Transverse colon (tissue), 3 donors: ENCODE data around the gene REV1.

ENCODE experiments used
- EP300 ChIP-seq: sonication (generic); formaldehyde crosslinking; IDR thresholded peaks from one replicate; pipeline ENCODE4 v1.6.1; 2017; ENCODE audit warnings: antibody characterized with exemption, low read depth
- TF ChIP-seq, protein P1 (sequence below), 5 experiments: fragments of 200-600 bp in 3 of 5; fragments of 450-650 bp in 2 of 5; sonication (generic) in 3 of 5; IDR thresholded peaks; 1 replicate in 2 of 5; 2 replicates in 3 of 5; pipeline ENCODE4 v1.5.1; 2016 to 2017; ENCODE audit warnings: antibody characterized with exemption in 5 of 5, inconsistent platforms in 3 of 5, mild to moderate bottlenecking in 2 of 5, moderate library complexity in 1 of 5

DNA sequence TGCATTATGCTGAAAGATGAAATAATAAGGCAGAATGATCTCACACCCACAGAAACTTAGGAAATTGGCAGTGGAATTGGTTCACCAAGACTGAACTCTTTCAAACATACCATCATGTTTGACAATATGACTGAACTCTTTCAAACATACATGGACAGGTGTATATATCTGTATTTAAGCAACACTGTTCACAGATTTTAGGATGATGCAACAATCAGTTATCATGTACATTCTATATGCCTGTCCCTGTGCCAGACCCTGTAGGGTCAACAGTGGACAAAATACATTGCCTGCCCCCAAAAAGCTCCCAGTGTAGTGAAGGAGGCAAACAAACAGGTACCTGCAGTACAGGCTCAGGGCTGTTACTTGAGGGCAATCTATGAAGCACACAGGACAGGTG, 2.9 kb upstream of the REV1 start:
- TF ChIP-seq, protein P1, sequence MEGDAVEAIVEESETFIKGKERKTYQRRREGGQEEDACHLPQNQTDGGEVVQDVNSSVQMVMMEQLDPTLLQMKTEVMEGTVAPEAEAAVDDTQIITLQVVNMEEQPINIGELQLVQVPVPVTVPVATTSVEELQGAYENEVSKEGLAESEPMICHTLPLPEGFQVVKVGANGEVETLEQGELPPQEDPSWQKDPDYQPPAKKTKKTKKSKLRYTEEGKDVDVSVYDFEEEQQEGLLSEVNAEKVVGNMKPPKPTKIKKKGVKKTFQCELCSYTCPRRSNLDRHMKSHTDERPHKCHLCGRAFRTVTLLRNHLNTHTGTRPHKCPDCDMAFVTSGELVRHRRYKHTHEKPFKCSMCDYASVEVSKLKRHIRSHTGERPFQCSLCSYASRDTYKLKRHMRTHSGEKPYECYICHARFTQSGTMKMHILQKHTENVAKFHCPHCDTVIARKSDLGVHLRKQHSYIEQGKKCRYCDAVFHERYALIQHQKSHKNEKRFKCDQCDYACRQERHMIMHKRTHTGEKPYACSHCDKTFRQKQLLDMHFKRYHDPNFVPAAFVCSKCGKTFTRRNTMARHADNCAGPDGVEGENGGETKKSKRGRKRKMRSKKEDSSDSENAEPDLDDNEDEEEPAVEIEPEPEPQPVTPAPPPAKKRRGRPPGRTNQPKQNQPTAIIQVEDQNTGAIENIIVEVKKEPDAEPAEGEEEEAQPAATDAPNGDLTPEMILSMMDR (IDR thresholded peaks at IDR 0.05), result no peak
- TF ChIP-seq EP300, result no peak
